Measurements from ENCODE around the gene MTCL3.

- TF ChIP-seq, protein P1, sequence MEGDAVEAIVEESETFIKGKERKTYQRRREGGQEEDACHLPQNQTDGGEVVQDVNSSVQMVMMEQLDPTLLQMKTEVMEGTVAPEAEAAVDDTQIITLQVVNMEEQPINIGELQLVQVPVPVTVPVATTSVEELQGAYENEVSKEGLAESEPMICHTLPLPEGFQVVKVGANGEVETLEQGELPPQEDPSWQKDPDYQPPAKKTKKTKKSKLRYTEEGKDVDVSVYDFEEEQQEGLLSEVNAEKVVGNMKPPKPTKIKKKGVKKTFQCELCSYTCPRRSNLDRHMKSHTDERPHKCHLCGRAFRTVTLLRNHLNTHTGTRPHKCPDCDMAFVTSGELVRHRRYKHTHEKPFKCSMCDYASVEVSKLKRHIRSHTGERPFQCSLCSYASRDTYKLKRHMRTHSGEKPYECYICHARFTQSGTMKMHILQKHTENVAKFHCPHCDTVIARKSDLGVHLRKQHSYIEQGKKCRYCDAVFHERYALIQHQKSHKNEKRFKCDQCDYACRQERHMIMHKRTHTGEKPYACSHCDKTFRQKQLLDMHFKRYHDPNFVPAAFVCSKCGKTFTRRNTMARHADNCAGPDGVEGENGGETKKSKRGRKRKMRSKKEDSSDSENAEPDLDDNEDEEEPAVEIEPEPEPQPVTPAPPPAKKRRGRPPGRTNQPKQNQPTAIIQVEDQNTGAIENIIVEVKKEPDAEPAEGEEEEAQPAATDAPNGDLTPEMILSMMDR (IDR thresholded peaks at IDR 0.05; ENCODE audit: low read depth, low read length, poor library complexity, severe bottlenecking), result no peak
- TF ChIP-seq EZH2phosphoT487 (IDR thresholded peaks at IDR 0.05; ENCODE audit: borderline replicate concordance, low read length), result no peak
Observed at GRCh38 chr6:127452803-127453202, 66.3 kb downstream of the MTCL3 start.

Measured in DOHH2 (cell line).